Loucy (cell line): ENCODE results near the gene HID1.

Experiments
- H2AFZ ChIP-seq: fragments of 200-600 bp; sonication (generic); 2 replicates; pipeline ENCODE4 v1.6.0; 2016; ENCODE audit warnings: antibody characterized with exemption, mild to moderate bottlenecking, low read length, moderate library complexity
- H3F3A ChIP-seq: fragments of 200-600 bp; 2 replicates; pipeline ENCODE4 v1.6.0; 2016; ENCODE audit warnings: antibody characterized with exemption, low read depth, mild to moderate bottlenecking
- H3K27me3 ChIP-seq: fragments of 200-600 bp; sonication (generic); 2 replicates; pipeline ENCODE4 v1.6.1; 2014; ENCODE audit warnings: low read length, mild to moderate bottlenecking; ENCODE audit not compliant: insufficient read depth, poor library complexity, severe bottlenecking
- H3K36me3 ChIP-seq: fragments of 200-600 bp; sonication (generic); 2 replicates; pipeline ENCODE4 v1.6.1; 2016; ENCODE audit warnings: low read length; ENCODE audit not compliant: insufficient read depth
- H3K4me1 ChIP-seq: fragments of 200-600 bp; sonication (generic); 2 replicates; pipeline ENCODE4 v1.5.1; 2014; ENCODE audit warnings: low read length, mild to moderate bottlenecking; ENCODE audit not compliant: insufficient read depth, poor library complexity, severe bottlenecking
- H3K4me2 ChIP-seq: fragments of 200-600 bp; sonication (generic); 2 replicates; pipeline ENCODE4 v1.6.0; 2014; ENCODE audit warnings: antibody characterized with exemption, low read length, low read depth, mild to moderate bottlenecking; ENCODE audit not compliant: poor library complexity, severe bottlenecking
- H3K4me3 ChIP-seq: fragments of 200-600 bp; sonication (generic); 2 replicates; pipeline ENCODE4 v1.5.1; 2014; ENCODE audit warnings: low read length, mild to moderate bottlenecking, mixed read lengths; ENCODE audit not compliant: poor library complexity, severe bottlenecking
- H3K79me2 ChIP-seq: fragments of 200-600 bp; sonication (generic); 2 replicates; pipeline ENCODE4 v1.6.1; 2014; ENCODE audit warnings: low read length; ENCODE audit not compliant: insufficient read depth
- H3K9ac ChIP-seq: fragments of 200-600 bp; sonication (generic); 2 replicates; pipeline ENCODE4 v1.6.0; 2014; ENCODE audit warnings: mild to moderate bottlenecking, low read depth, low read length, moderate library complexity; ENCODE audit not compliant: poor library complexity, severe bottlenecking
- H3K9me2 ChIP-seq: fragments of 200-600 bp; sonication (generic); replicated peaks from 2 replicates; pipeline ENCODE4 v1.6.1; 2016; ENCODE audit warnings: low read depth, low read length, mixed read lengths
- H3K9me3 ChIP-seq: fragments of 200-600 bp; sonication (generic); 2 replicates; pipeline ENCODE4 v1.6.1; 2014; ENCODE audit warnings: mild to moderate bottlenecking, antibody characterized with exemption, low read length, low read depth; ENCODE audit not compliant: insufficient read depth
- H4K20me1 ChIP-seq: fragments of 200-600 bp; sonication (generic); 2 replicates; pipeline ENCODE4 v1.6.0; 2014; ENCODE audit warnings: antibody characterized with exemption, low read length, mild to moderate bottlenecking; ENCODE audit not compliant: insufficient read depth, poor library complexity, severe bottlenecking
- EZH2phosphoT487 ChIP-seq: fragments of 200-600 bp; IDR thresholded peaks from 2 replicates; pipeline ENCODE4 v1.6.1; 2018; ENCODE audit warnings: antibody characterized with exemption, mild to moderate bottlenecking, moderate library complexity, borderline replicate concordance
- TF ChIP-seq, protein P1 (sequence below): fragments of 200-600 bp; sonication (generic); conservative IDR thresholded peaks from 2 replicates; pipeline ENCODE4 v1.5.1; 2014; ENCODE audit warnings: mild to moderate bottlenecking, antibody characterized with exemption, low read length

The HID1 gene

DNA sequence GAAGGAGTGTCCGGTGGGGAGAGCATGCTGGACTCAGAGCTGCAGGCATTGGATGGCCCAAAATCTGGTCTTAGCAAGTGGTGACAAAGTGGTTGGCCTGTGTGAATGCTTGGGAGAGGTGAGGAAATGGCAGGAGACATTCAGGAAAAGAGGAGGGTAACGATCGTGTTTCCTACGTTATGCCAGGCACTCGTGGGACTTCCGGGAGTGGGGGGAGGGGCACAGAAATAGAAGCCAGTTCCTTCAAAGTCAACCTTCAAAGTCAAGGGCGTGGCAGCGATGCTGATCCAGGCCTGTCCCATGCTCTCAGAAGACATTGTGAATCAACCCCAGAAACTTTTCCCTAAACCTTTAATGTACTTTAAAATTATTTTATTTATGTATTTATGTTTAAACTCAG, 33.0 kb downstream of the HID1 start:
- no peaks in the 10 kb centered on the region for H3K27me3 ChIP-seq
- H3F3A ChIP-seq: no peaks in the 10 kb centered on the region
- H3K9me3 ChIP-seq: no peaks in the 10 kb centered on the region
- no peak overlapping the region for H3K4me3 ChIP-seq
- no peaks in the 10 kb centered on the region for H3K4me1 ChIP-seq
- no peak overlapping the region for H3K9ac ChIP-seq
- H4K20me1 ChIP-seq: no peaks in the 10 kb centered on the region
- H3K9me2 ChIP-seq: no peaks in the 10 kb centered on the region
- no peak overlapping the region; the same call in 1 of the 2 replicates for H2AFZ ChIP-seq
- no peaks in the 10 kb centered on the region for H3K79me2 ChIP-seq
- TF ChIP-seq, protein P1, sequence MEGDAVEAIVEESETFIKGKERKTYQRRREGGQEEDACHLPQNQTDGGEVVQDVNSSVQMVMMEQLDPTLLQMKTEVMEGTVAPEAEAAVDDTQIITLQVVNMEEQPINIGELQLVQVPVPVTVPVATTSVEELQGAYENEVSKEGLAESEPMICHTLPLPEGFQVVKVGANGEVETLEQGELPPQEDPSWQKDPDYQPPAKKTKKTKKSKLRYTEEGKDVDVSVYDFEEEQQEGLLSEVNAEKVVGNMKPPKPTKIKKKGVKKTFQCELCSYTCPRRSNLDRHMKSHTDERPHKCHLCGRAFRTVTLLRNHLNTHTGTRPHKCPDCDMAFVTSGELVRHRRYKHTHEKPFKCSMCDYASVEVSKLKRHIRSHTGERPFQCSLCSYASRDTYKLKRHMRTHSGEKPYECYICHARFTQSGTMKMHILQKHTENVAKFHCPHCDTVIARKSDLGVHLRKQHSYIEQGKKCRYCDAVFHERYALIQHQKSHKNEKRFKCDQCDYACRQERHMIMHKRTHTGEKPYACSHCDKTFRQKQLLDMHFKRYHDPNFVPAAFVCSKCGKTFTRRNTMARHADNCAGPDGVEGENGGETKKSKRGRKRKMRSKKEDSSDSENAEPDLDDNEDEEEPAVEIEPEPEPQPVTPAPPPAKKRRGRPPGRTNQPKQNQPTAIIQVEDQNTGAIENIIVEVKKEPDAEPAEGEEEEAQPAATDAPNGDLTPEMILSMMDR: no peak
- TF ChIP-seq EZH2phosphoT487: no peak
- no peaks in the 10 kb centered on the region for H3K36me3 ChIP-seq
- no peak overlapping the region for H3K4me2 ChIP-seq

DNA sequence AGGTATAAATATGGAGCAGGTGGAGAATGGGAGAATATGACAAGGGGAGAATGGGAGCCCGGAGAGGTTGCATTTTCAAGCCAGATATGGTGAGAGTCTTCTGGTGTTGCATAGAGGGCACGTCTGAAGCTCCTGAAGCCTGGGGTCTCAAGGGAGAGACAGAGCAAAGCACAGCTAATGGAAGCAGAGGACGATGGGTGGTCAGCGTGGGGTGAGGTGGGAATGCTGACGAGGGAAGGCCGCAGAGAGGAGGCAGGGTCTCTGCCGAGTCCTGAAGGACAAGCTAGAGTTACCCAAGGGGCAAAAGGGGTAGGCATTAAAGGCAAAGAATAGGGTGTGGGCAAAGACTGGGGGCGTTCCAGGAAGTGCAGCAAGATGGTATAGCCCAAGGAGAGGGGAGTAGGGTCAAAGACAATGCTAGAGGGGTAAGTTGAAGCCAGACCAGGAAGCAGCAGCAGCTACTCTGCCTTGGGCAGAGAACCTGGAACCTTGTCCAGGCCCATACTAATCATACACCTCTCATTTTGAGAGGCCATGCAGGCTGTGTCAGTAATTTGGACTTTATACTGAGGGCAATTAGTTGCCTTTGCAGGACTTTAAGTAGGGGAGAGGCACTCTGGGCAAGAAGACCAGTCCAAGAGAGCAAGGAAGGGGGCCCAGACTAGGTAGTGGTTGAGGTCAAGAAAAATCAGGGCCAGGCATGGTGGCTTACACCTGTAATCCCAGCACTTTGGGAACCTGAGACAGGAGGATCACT, 34.2 kb downstream of the HID1 start:
- TF ChIP-seq, protein P1: no peak
- no peak for TF ChIP-seq EZH2phosphoT487
- Histone ChIP-seq H3K4me3 (no peak overlapping the region), H3K9me2 (no peaks in the 10 kb centered on the region), H3K27me3 (no peaks in the 10 kb centered on the region), H2AFZ (no peak overlapping the region), H3K9me3 (no peaks in the 10 kb centered on the region), H3K79me2 (no peaks in the 10 kb centered on the region), H3K36me3 (no peaks in the 10 kb centered on the region), H3K4me1 (no peaks in the 10 kb centered on the region), H3F3A (no peaks in the 10 kb centered on the region), H3K4me2 (no peak overlapping the region), H4K20me1 (no peaks in the 10 kb centered on the region), H3K9ac (no peak overlapping the region)

GRCh38 chr17:74937064-74938051, 35.2 kb downstream of the HID1 start:
- Histone ChIP-seq H2AFZ (no peak overlapping the region), H3K9ac (no peak overlapping the region), H3K27me3 (no peaks in the 10 kb centered on the region), H3K4me1 (no peaks in the 10 kb centered on the region), H3F3A (no peaks in the 10 kb centered on the region), H3K4me2 (no peak overlapping the region), H3K36me3 (no peaks in the 10 kb centered on the region), H3K4me3 (no peak overlapping the region), H3K9me2 (no peaks in the 10 kb centered on the region), H4K20me1 (no peaks in the 10 kb centered on the region), H3K9me3 (no peaks in the 10 kb centered on the region), H3K79me2 (no peaks in the 10 kb centered on the region)
- no peak for TF ChIP-seq EZH2phosphoT487
- TF ChIP-seq, protein P1: no peak
